Neuronal stem cell (in vitro differentiated cells): ENCODE measurements around the gene TMEM150C.

Experiments
- DNase-seq: peaks from one replicate; pipeline ENCODE4 v3.0.0-alpha.2; 2013; ENCODE audit warnings: low spot score
- H2AFZ ChIP-seq: one replicate; pipeline ENCODE4 v1.6.1; 2013; ENCODE audit warnings: mild to moderate bottlenecking, low read length, inconsistent platforms
- H2AK5ac ChIP-seq: 2 replicates; pipeline ENCODE4 v1.6.1; 2013; ENCODE audit warnings: low read depth, mild to moderate bottlenecking, inconsistent platforms, low read length, moderate library complexity, mixed read lengths
- H2BK120ac ChIP-seq: 2 replicates; pipeline ENCODE4 v1.6.1; 2013; ENCODE audit warnings: low read depth, mild to moderate bottlenecking, inconsistent platforms, low read length, moderate library complexity, mixed read lengths
- H2BK12ac ChIP-seq: one replicate; pipeline ENCODE4 v1.6.1; 2013; ENCODE audit warnings: low read length, inconsistent platforms
- H2BK15ac ChIP-seq: 2 replicates; pipeline ENCODE4 v1.6.1; 2013; ENCODE audit warnings: mild to moderate bottlenecking, low read length, inconsistent platforms, mixed read lengths
- H2BK5ac ChIP-seq: one replicate; pipeline ENCODE4 v1.6.1; 2013; ENCODE audit warnings: inconsistent platforms, mild to moderate bottlenecking, low read length, moderate library complexity
- H3K14ac ChIP-seq: one replicate; pipeline ENCODE4 v1.6.1; 2013; ENCODE audit warnings: low read length, inconsistent platforms
- H3K18ac ChIP-seq: 2 replicates; pipeline ENCODE4 v1.6.1; 2013; ENCODE audit warnings: low read length, inconsistent platforms
- H3K23ac ChIP-seq: 2 replicates; pipeline ENCODE4 v1.6.1; 2013; ENCODE audit warnings: low read depth, mild to moderate bottlenecking, mixed read lengths, low read length, inconsistent platforms; ENCODE audit not compliant: poor library complexity
- H3K27ac ChIP-seq: replicated peaks from 3 replicates; pipeline ENCODE4 v1.5.1; 2013; ENCODE audit warnings: low read length, inconsistent platforms
- H3K27me3 ChIP-seq, 3 experiments: 2 replicates each; pipeline ENCODE4 v1.6.1; 2013; ENCODE audit warnings: low read length in 3 of 3, mild to moderate bottlenecking in 2 of 3, inconsistent platforms in 1 of 3, low read depth in 1 of 3, mixed read lengths in 1 of 3, moderate library complexity in 1 of 3; ENCODE audit not compliant: control insufficient read depth in 3 of 3, insufficient read depth in 3 of 3
- H3K36me3 ChIP-seq, 2 donors: replicated peaks in 1 of 2; 2 replicates each; pipeline ENCODE4 v1.6.1; 2013; ENCODE audit warnings: low read length in 2 of 2; ENCODE audit not compliant: control insufficient read depth in 2 of 2, insufficient read depth in 2 of 2
- H3K4ac ChIP-seq: 2 replicates; pipeline ENCODE4 v1.6.1; 2013; ENCODE audit warnings: inconsistent platforms, mild to moderate bottlenecking, low read length, moderate library complexity
- H3K4me1 ChIP-seq, 2 donors: 1 replicate in 1 of 2; 2 replicates in 1 of 2; pipeline ENCODE4 v1.6.1; 2013; ENCODE audit warnings: low read length in 2 of 2, low read depth in 1 of 2; ENCODE audit not compliant: control insufficient read depth in 2 of 2, insufficient read depth in 1 of 2
- H3K4me2 ChIP-seq: one replicate; pipeline ENCODE4 v1.6.1; 2013; ENCODE audit warnings: mild to moderate bottlenecking, low read length, inconsistent platforms; ENCODE audit not compliant: insufficient read depth, poor library complexity, severe bottlenecking
- H3K4me3 ChIP-seq, 2 donors: 2 replicates each; pipeline ENCODE4 v1.5.1; 2013; ENCODE audit warnings: low read length in 2 of 2, mild to moderate bottlenecking in 2 of 2, inconsistent platforms in 1 of 2, moderate library complexity in 1 of 2
- H3K79me1 ChIP-seq: one replicate; pipeline ENCODE4 v1.6.1; 2013; ENCODE audit warnings: low read depth, mild to moderate bottlenecking, inconsistent platforms, low read length, moderate library complexity
- H3K9ac ChIP-seq: one replicate; pipeline ENCODE4 v1.6.1; 2013; ENCODE audit warnings: mild to moderate bottlenecking, low read depth, low read length, inconsistent platforms; ENCODE audit not compliant: poor library complexity
- H3K9me3 ChIP-seq, 2 donors: replicated peaks in 1 of 2; 2 replicates each; pipeline versions ENCODE3 to v1.6.1; 2013; ENCODE audit warnings: low read length in 2 of 2, mild to moderate bottlenecking in 2 of 2, inconsistent platforms in 1 of 2, low read depth in 1 of 2, mixed read lengths in 1 of 2, moderate library complexity in 1 of 2; ENCODE audit not compliant: control insufficient read depth in 2 of 2, insufficient read depth in 1 of 2
- H4K8ac ChIP-seq: one replicate; pipeline ENCODE4 v1.6.1; 2013; ENCODE audit warnings: low read depth, mild to moderate bottlenecking, inconsistent platforms, low read length, moderate library complexity
- H4K91ac ChIP-seq: one replicate; pipeline ENCODE4 v1.6.1; 2013; ENCODE audit warnings: low read length, low read depth, mild to moderate bottlenecking, inconsistent platforms; ENCODE audit not compliant: poor library complexity
- WGBS, 2 donors: extraction: QIAGEN DNeasy Blood & Tissue Kit; methylation state at CpG; one replicate each; pipeline ENCODE4 v1.1.7; 2013; ENCODE audit warnings: missing lambda C conversion rate in 2 of 2, mixed read lengths in 1 of 2; ENCODE audit not compliant: insufficient read length in 2 of 2, insufficient replicate concordance in 1 of 2; ENCODE audit errors: extremely low coverage in 2 of 2; 5-methylcytosine and 5-hydroxymethylcytosine counted together

Gene TMEM150C

GRCh38 chr4:82458729-82459128 lies 103.1 kb downstream of the TMEM150C start:
- no peak for DNase-seq
- Histone ChIP-seq H3K9me3 (no peaks in the 10 kb centered on the region), H3K4me1 (no peaks in the 10 kb centered on the region), H4K8ac (no peak overlapping the region), H3K27ac (no peak overlapping the region), H2BK15ac (no peak overlapping the region), H3K27me3 (no peaks in the 10 kb centered on the region), H3K9ac (no peak overlapping the region), H3K4me3 (no peak overlapping the region), H3K18ac (no peak overlapping the region), H3K4me2 (no peak overlapping the region), H3K79me1 (no peaks in the 10 kb centered on the region), H2BK120ac (no peak overlapping the region), H4K91ac (no peak overlapping the region), H3K14ac (no peak overlapping the region), H3K23ac (no peak overlapping the region), H3K36me3 (peaks cover 16 to 97% of the 10 kb centered on the region in 2 donors), H2BK12ac (no peak overlapping the region), H3K4ac (no peak overlapping the region), H2AK5ac (no peak overlapping the region), H2BK5ac (no peak overlapping the region), H2AFZ (no peak overlapping the region)
- WGBS, 2 donors = no CpG with 5 or more reads among the region's 2 CpGs

GRCh38 chr4:82457266-82457665 lies 104.5 kb downstream of the TMEM150C start:
- no peak overlapping the region for H3K18ac ChIP-seq
- no peak overlapping the region for H2BK120ac ChIP-seq
- no peak overlapping the region for H3K4me3 ChIP-seq
- peaks cover 13 to 96% of the 10 kb centered on the region in 2 donors for H3K36me3 ChIP-seq
- no peaks in the 10 kb centered on the region for H3K9me3 ChIP-seq
- H3K9ac ChIP-seq = no peak overlapping the region
- H3K14ac ChIP-seq = no peak overlapping the region
- H3K27ac ChIP-seq = no peak overlapping the region
- H3K79me1 ChIP-seq = no peaks in the 10 kb centered on the region
- H2BK15ac ChIP-seq = no peak overlapping the region
- H3K27me3 ChIP-seq = no peaks in the 10 kb centered on the region
- no peak overlapping the region for H2BK5ac ChIP-seq
- DNase-seq = no peak
- no peaks in the 10 kb centered on the region for H3K4me1 ChIP-seq
- no peak overlapping the region for H2AFZ ChIP-seq
- WGBS, 2 donors = no CpG with 5 or more reads among the region's 7 CpGs
- no peak overlapping the region for H3K23ac ChIP-seq
- H4K91ac ChIP-seq = no peak overlapping the region
- H2AK5ac ChIP-seq = no peak overlapping the region
- H2BK12ac ChIP-seq = no peak overlapping the region
- no peak overlapping the region for H4K8ac ChIP-seq
- H3K4ac ChIP-seq = no peak overlapping the region
- no peak overlapping the region for H3K4me2 ChIP-seq

DNA sequence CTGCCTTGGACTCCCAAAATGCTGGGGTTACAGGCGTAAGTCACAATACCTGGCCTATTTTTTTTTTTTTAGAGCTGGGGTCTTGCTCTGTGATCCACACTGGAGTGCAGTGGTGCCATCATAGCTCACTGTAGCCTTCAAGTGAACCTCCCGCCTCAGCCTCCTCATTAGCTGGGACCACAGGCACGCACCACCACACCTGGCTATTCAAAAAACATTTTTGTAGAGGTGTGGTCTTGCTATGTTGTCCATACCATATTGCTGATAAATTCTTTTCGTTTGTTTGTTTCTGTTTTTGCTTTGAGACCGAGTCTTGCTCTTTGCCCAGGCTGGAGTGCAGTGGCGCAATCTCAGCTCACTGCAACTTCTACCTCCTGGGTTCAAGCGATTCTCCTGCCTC lies 109.8 kb downstream of the TMEM150C start:
- no peak overlapping the region for H3K4me3 ChIP-seq
- H2AFZ ChIP-seq = no peak overlapping the region
- no CpG with 5 or more reads among the region's 7 CpGs for WGBS, 2 donors
- H3K36me3 ChIP-seq = peaks cover 23 to 93% of the 10 kb centered on the region in 2 donors
- H3K27me3 ChIP-seq = no peaks in the 10 kb centered on the region
- H3K4me2 ChIP-seq = no peak overlapping the region
- H3K9ac ChIP-seq = no peak overlapping the region
- no peak overlapping the region for H3K27ac ChIP-seq
- H3K23ac ChIP-seq = no peak overlapping the region
- H3K79me1 ChIP-seq = peaks cover 3% of the 10 kb centered on the region
- no peak overlapping the region for H4K91ac ChIP-seq
- DNase-seq = no peak
- H3K18ac ChIP-seq = no peak overlapping the region
- no peak overlapping the region for H2BK12ac ChIP-seq
- H3K9me3 ChIP-seq = peaks cover 0 to 3% of the 10 kb centered on the region in 2 donors
- H2BK15ac ChIP-seq = no peak overlapping the region
- H4K8ac ChIP-seq = no peak overlapping the region
- no peak overlapping the region for H3K14ac ChIP-seq
- H2AK5ac ChIP-seq = no peak overlapping the region
- no peak overlapping the region for H2BK5ac ChIP-seq
- H2BK120ac ChIP-seq = no peak overlapping the region
- H3K4me1 ChIP-seq = no peaks in the 10 kb centered on the region
- H3K4ac ChIP-seq = no peak overlapping the region

DNA sequence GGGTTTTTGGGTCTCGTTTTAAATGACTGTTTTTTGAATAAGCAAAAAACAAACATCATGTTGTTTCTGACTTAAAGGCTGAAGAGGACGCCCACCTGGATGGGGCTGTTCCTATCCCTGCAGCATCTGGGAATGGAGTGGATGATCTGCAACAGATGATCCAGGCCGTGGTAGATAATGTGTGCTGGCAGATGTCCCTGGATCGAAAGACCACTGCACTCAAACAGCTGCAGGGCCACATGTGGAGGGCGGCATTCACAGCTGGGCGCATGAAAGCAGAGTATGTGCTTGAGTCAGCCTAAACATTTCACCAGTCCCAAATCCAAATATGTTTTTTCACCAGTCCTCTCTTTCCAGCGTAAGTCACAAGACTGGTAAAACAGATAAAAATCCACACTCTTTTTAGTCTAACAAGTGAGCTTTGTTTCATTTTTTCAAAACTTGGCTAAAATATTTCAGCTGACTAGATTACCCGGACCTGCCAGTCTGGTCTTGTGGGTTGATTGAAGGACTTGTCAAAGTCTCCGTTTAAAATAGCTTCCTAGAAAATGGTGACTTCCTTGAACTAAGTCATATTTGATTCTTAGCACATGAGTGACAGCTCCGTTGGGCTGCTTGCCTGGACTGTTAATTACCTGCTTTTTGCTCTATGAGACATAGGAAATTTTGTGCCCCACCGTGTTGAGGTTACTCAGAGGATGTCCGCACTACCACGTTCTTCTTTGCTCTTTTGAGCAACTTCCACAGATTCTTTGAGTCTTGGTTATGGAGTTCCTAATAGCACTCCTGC lies 110.6 kb downstream of the TMEM150C start:
- H4K8ac ChIP-seq = no peak overlapping the region
- no peak overlapping the region for H3K9ac ChIP-seq
- H4K91ac ChIP-seq = no peak overlapping the region
- H3K27me3 ChIP-seq = no peaks in the 10 kb centered on the region
- peaks cover 3% of the 10 kb centered on the region for H3K79me1 ChIP-seq
- H2BK120ac ChIP-seq = no peak overlapping the region
- peaks cover 23 to 84% of the 10 kb centered on the region in 2 donors for H3K36me3 ChIP-seq
- no peak overlapping the region for H2BK5ac ChIP-seq
- H2BK12ac ChIP-seq = no peak overlapping the region
- H3K4me3 ChIP-seq = no peak overlapping the region
- no peak overlapping the region for H3K4me2 ChIP-seq
- H2BK15ac ChIP-seq = no peak overlapping the region
- no peak overlapping the region for H3K14ac ChIP-seq
- WGBS, 2 donors = no CpG with 5 or more reads among the region's 13 CpGs
- H3K18ac ChIP-seq = no peak overlapping the region
- no peaks in the 10 kb centered on the region for H3K4me1 ChIP-seq
- H2AFZ ChIP-seq = no peak overlapping the region
- no peak for DNase-seq
- peaks cover 0 to 6% of the 10 kb centered on the region in 2 donors for H3K9me3 ChIP-seq
- no peak overlapping the region for H3K27ac ChIP-seq
- no peak overlapping the region for H3K4ac ChIP-seq
- no peak overlapping the region for H3K23ac ChIP-seq
- no peak overlapping the region for H2AK5ac ChIP-seq
